ENCODE results near the gene ASRGL1.
"Not testable (repeated sequence)": the region's sequence is repeated elsewhere in the genome, so short reads cannot be mapped to it uniquely, and the experiment has no call there.

Gene ASRGL1

GRCh38 chr11:62352355-62353336 lies 15.4 kb downstream of the ASRGL1 start:
- DNase-seq (ENCODE audit: low spot score) = no peak

- DNase-seq (ENCODE audit: low spot score) = no peak
Measured at GRCh38 chr11:62353841-62354240, 16.6 kb downstream of the ASRGL1 start.

GRCh38 chr11:62358273-62358672 lies 21.0 kb downstream of the ASRGL1 start:
- DNase-seq (ENCODE audit: low spot score) = no peak

GRCh38 chr11:62359475-62359874 lies 22.2 kb downstream of the ASRGL1 start:
- DNase-seq (ENCODE audit: low spot score) = no peak

GRCh38 chr11:62360685-62361084 lies 23.4 kb downstream of the ASRGL1 start:
- DNase-seq (ENCODE audit: low spot score) = no peak

GRCh38 chr11:62368861-62369477 lies 31.7 kb downstream of the ASRGL1 start:
- not testable (repeated sequence) for DNase-seq (ENCODE audit: low spot score)

- DNase-seq (ENCODE audit: low spot score) = no peak
Measured at GRCh38 chr11:62370743-62371440, 33.6 kb downstream of the ASRGL1 start.

- DNase-seq (ENCODE audit: low spot score) = no peak
Measured at GRCh38 chr11:62372871-62373270, 35.6 kb downstream of the ASRGL1 start.

GRCh38 chr11:62373464-62374119 lies 36.3 kb downstream of the ASRGL1 start:
- no peak for DNase-seq (ENCODE audit: low spot score)

GRCh38 chr11:62374801-62375200 lies 37.6 kb downstream of the ASRGL1 start:
- no peak for DNase-seq (ENCODE audit: low spot score)

- peak; percentile 60 for DNase-seq (ENCODE audit: low spot score)
Measured at GRCh38 chr11:62378459-62379063, 41.3 kb downstream of the ASRGL1 start.

GRCh38 chr11:62379586-62379985 lies 42.3 kb downstream of the ASRGL1 start:
- DNase-seq (ENCODE audit: low spot score) = not testable (repeated sequence)

- DNase-seq (ENCODE audit: low spot score) = peak; percentile 76
Measured at GRCh38 chr11:62380821-62381245, 43.6 kb downstream of the ASRGL1 start.

- DNase-seq (ENCODE audit: low spot score) = peak; percentile 53
Measured at GRCh38 chr11:62383822-62384221, 46.6 kb downstream of the ASRGL1 start.

- not testable (repeated sequence) for DNase-seq (ENCODE audit: low spot score)
Measured at GRCh38 chr11:62386083-62386482, 48.8 kb downstream of the ASRGL1 start.

- DNase-seq (ENCODE audit: low spot score) = no peak
Measured at GRCh38 chr11:62387381-62387780, 50.1 kb downstream of the ASRGL1 start.

GRCh38 chr11:62388999-62389398 lies 51.8 kb downstream of the ASRGL1 start:
- no peak for DNase-seq (ENCODE audit: low spot score)

- no peak for DNase-seq (ENCODE audit: low spot score)
Measured at GRCh38 chr11:62390237-62390636, 53.0 kb downstream of the ASRGL1 start.

- no peak for DNase-seq (ENCODE audit: low spot score)
Measured at GRCh38 chr11:62390722-62391121, 53.5 kb downstream of the ASRGL1 start.

- no peak for DNase-seq (ENCODE audit: low spot score)
Measured at GRCh38 chr11:62391642-62392425, 54.6 kb downstream of the ASRGL1 start.

GRCh38 chr11:62392506-62392905 lies 55.3 kb downstream of the ASRGL1 start:
- no peak for DNase-seq (ENCODE audit: low spot score)
